Esophagus muscularis mucosa (tissue), 3 donors: ENCODE results near the gene TPSAB1.

ENCODE experiments used
- CTCF ChIP-seq, 3 experiments: fragments of 200-600 bp in 2 of 3; fragments of 450-650 bp in 1 of 3; sonication (generic) in 2 of 3; IDR thresholded peaks; one replicate each; pipeline ENCODE4 v1.5.1; 2017 to 2019; ENCODE audit warnings: antibody characterized with exemption in 3 of 3, mild to moderate bottlenecking in 2 of 3, moderate library complexity in 1 of 3
- POLR2A ChIP-seq: fragments of 450-650 bp; IDR thresholded peaks from one replicate; pipeline ENCODE4 v1.6.1; 2017; ENCODE audit warnings: antibody characterized with exemption, moderate library complexity, mild to moderate bottlenecking, low read depth
- POLR2AphosphoS5 ChIP-seq, 2 donors: sonication (generic); formaldehyde crosslinking; IDR thresholded peaks; one replicate each; pipeline ENCODE4 v1.6.1; 2017; ENCODE audit warnings: antibody characterized with exemption in 2 of 2

DNA sequence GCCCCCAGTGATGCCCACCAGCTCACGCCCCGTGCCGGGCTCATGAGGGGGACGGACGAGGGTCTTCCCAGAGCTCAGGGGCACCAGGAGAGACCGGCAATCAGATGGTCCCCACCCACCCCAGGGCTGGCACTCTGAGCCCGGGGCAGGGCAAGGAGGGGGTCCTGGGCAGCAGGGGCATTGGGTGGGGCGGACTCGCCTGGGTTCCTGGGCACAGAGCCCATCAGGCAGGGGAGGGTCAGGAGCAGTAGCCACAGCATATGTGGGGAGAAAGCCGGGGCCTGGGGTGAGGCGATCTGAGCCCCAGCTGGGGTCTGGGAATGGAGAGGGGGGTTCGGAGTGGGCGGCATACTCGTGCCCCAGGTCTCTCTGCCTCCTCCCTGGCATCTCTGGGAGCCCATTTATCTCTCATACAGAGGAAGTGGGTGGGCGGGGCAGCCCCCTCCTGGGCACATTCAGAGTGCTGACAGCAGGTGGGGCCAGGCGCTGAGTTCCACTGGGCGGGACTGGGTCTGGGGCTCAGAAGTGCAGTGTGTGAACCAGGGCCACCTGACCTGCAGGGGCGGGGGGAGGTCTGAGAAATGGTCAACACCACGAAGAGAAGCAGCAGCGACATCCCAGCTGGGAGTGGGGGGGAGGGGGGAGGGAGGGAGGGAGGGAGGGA lies 48.4 kb downstream of the TPSAB1 start:
- TF ChIP-seq CTCF (IDR thresholded peaks at IDR 0.05) (no peak), POLR2A (no peak), POLR2AphosphoS5 (IDR thresholded peaks at IDR 0.05) (no peak)
